HepG2 (cell line): Measurements from ENCODE around the gene SLAMF6. TPM values are rescaled to one million over a fixed set of nuclear protein-coding genes. Genes with fewer than 3 reads are reported as not detected.

Source experiments
- ATAC-seq: fragments of 200-7000 bp; cut with Tn5 transposase; 3 replicates; pipeline ENCODE4 v1.9.1; 2020; ENCODE audit warnings: mild to moderate bottlenecking, moderate library complexity
- BruUV-seq: library from RNA; stranded (reverse); fragments of 400-500 nt; replicated peaks from 2 replicates; lab custom pipeline; 2021; lab: Mats Ljungman, UMichigan
- CTCF ChIA-PET: fragments of 300-600 bp; formaldehyde crosslinking; extraction: SDS; loops from one replicate; lab custom pipeline; 2021; ENCODE audit warnings: low total read pairs, inconsistent platforms, low intra/inter-chr PET ratio; lab: Yijun Ruan, JAX
- POLR2A ChIA-PET: fragments of 350-600 bp; sonication (Branson Sonifier 250); formaldehyde crosslinking; loops from one replicate; lab custom pipeline; 2020; ENCODE audit warnings: antibody characterized with exemption, inconsistent platforms; lab: Yijun Ruan, JAX
- DNase-seq: peaks from one replicate; pipeline ENCODE4 v3.0.0-alpha.2; 2015; ENCODE audit warnings: low spot score
- FAIRE-seq: peaks from 3 replicates; lab custom pipeline; 2011; peaks lifted over from hg19 to GRCh38; lab: Jason Lieb, UNC
- H2AFZ ChIP-seq: one replicate; pipeline ENCODE4 v1.6.1; 2011; ENCODE audit warnings: low read length, inconsistent platforms
- H3K27ac ChIP-seq: fragments of 300-600 bp; 3 replicates; pipeline ENCODE4 v1.8.0; 2011; ENCODE audit warnings: mixed run types, mild to moderate bottlenecking, mixed read lengths, low read length, inconsistent platforms; ENCODE audit not compliant: insufficient read depth; ENCODE audit errors: extremely low read length
- H3K27me3 ChIP-seq, 2 experiments: fragments of 200-600 bp in 1 of 2; 2 replicates in 1 of 2; 3 replicates in 1 of 2; pipeline versions ENCODE4 v1.6.0 to v1.8.0; 2011; ENCODE audit warnings: low read length in 2 of 2, mild to moderate bottlenecking in 2 of 2, moderate library complexity in 2 of 2, inconsistent platforms in 1 of 2; ENCODE audit not compliant: insufficient read depth in 2 of 2, control insufficient read depth in 1 of 2
- H3K36me3 ChIP-seq, 2 experiments: fragments of 200-600 bp in 1 of 2; replicated peaks in 1 of 2; 2 replicates in 1 of 2; 3 replicates in 1 of 2; pipeline versions ENCODE4 v1.5.1 to v1.8.0; 2011; ENCODE audit warnings: low read length in 2 of 2, inconsistent platforms in 1 of 2; ENCODE audit not compliant: insufficient read depth in 2 of 2, control insufficient read depth in 1 of 2
- H3K4me1 ChIP-seq: 2 replicates; pipeline ENCODE4 v1.5.1; 2012; ENCODE audit warnings: low read length, inconsistent platforms; ENCODE audit not compliant: insufficient read depth
- H3K4me2 ChIP-seq: 2 replicates; pipeline ENCODE4 v1.6.0; 2011; ENCODE audit warnings: low read depth, low read length, inconsistent platforms
- H3K4me3 ChIP-seq, 3 experiments: fragments of 200-600 bp in 1 of 3; sonication (generic), shearing (Covaris generic) in 1 of 3; replicated peaks in 1 of 3; 2 replicates each; pipeline ENCODE4 v1.5.1; 2011 to 2016; ENCODE audit warnings: low read length in 3 of 3, inconsistent platforms in 2 of 3, low read depth in 2 of 3, mild to moderate bottlenecking in 2 of 3, control low read depth in 1 of 3, mixed read lengths in 1 of 3; ENCODE audit not compliant: insufficient read depth in 1 of 3
- H3K79me2 ChIP-seq: one replicate; pipeline ENCODE4 v1.6.1; 2011; ENCODE audit warnings: low read length, inconsistent platforms; ENCODE audit not compliant: insufficient read depth
- H3K9ac ChIP-seq: 2 replicates; pipeline ENCODE4 v1.6.0; 2011; ENCODE audit warnings: mild to moderate bottlenecking, low read depth, low read length, inconsistent platforms; ENCODE audit not compliant: insufficient read depth
- H3K9me3 ChIP-seq: 2 replicates; pipeline ENCODE4 v1.5.1; 2012; ENCODE audit warnings: mild to moderate bottlenecking, low read length
- H4K20me1 ChIP-seq: 2 replicates; pipeline ENCODE4 v1.6.0; 2011; ENCODE audit warnings: inconsistent platforms, mild to moderate bottlenecking, low read length, moderate library complexity; ENCODE audit not compliant: insufficient read depth
- ESRRA ChIP-seq: sonication (generic); formaldehyde crosslinking; IDR thresholded peaks from 2 replicates; pipeline ENCODE4 v1.5.1; 2020; ENCODE audit warnings: mild to moderate bottlenecking, low read depth, missing genetic modification reagents
- FOXP4 ChIP-seq: sonication (generic); formaldehyde crosslinking; IDR thresholded peaks from 2 replicates; pipeline ENCODE4 v1.4.0; 2020; ENCODE audit warnings: missing genetic modification reagents
- GLI4 ChIP-seq: sonication (generic); formaldehyde crosslinking; IDR thresholded peaks from 2 replicates; pipeline ENCODE4 v1.5.1; 2020; ENCODE audit warnings: missing genetic modification reagents, mild to moderate bottlenecking, moderate library complexity, borderline replicate concordance
- KDM3A ChIP-seq: IDR thresholded peaks from 2 replicates; pipeline ENCODE4 v1.6.1; 2018; ENCODE audit warnings: low read depth, missing compliant biosample characterization
- MEIS2 ChIP-seq: sonication (generic); formaldehyde crosslinking; IDR thresholded peaks from 2 replicates; pipeline ENCODE4 v1.9.0; 2021; ENCODE audit warnings: mild to moderate bottlenecking, missing genetic modification reagents
- MIER3 ChIP-seq: IDR thresholded peaks from 2 replicates; pipeline ENCODE4 v1.6.1; 2016; ENCODE audit warnings: missing compliant biosample characterization, borderline replicate concordance
- NFIB ChIP-seq: sonication (generic); formaldehyde crosslinking; IDR thresholded peaks from 2 replicates; pipeline ENCODE4 v1.9.0; 2021; ENCODE audit warnings: missing genetic modification reagents, mild to moderate bottlenecking, borderline replicate concordance
- NR3C1 ChIP-seq: sonication (generic); formaldehyde crosslinking; IDR thresholded peaks from 2 replicates; pipeline ENCODE4 v1.4.0; 2020; ENCODE audit warnings: missing genetic modification reagents
- RXRA ChIP-seq: sonication (generic); formaldehyde crosslinking; IDR thresholded peaks from 2 replicates; pipeline ENCODE4 v1.5.1; 2020; ENCODE audit warnings: missing genetic modification reagents
- ZBTB38 ChIP-seq: sonication (generic); formaldehyde crosslinking; IDR thresholded peaks from 2 replicates; pipeline ENCODE4 v1.5.1; 2020; ENCODE audit warnings: mild to moderate bottlenecking, missing genetic modification reagents
- ZKSCAN1 ChIP-seq: fragments of 150-350 bp; IDR thresholded peaks from 2 replicates; pipeline ENCODE4 v1.6.1; 2014; ENCODE audit warnings: low read length
- WGBS: methylation state at CpG from one replicate; pipeline ENCODE4 v1.1.6; 2017; ENCODE audit warnings: low lambda C conversion rate; 5-methylcytosine and 5-hydroxymethylcytosine counted together
- in situ Hi-C: cut with HindIII; loops from 2 replicates; pipeline ENCODE4 v1.10.0; 2017; ENCODE audit warnings: low pct_unique_long_range_greater_than_20kb; ENCODE audit not compliant: extremely low pct_ligation_motif_present
- intact Hi-C: fragments of 100-400 bp; cut with micrococcal nuclease; formaldehyde crosslinking; loops from one replicate; pipeline ENCODE4 v1.10.0; 2022; ENCODE audit not compliant: unreplicated experiment
- polyA plus RNA-seq, 8 experiments: library from polyadenylated mRNA; depleted of rRNA in 3 of 8; stranded (reverse) in 7 of 8; unstranded in 1 of 8; fragments of >200 nt; fragmentation: Illumina TruSeq in 4 of 8; extraction: Trizol in 4 of 8; gene quantifications; 2 replicates each; pipeline versions ENCODE4 v1.2.1 to v1.2.3, GENCODE V29; 2011 to 2016; ENCODE audit warnings: low read depth in 4 of 8, missing spikeins in 1 of 8, mixed read lengths in 1 of 8; ENCODE audit not compliant: insufficient read depth in 1 of 8
- total RNA-seq, 5 experiments: library from RNA; depleted of rRNA; stranded (reverse); fragments of >200 nt; fragmentation: Illumina TruSeq; extraction: Trizol; gene quantifications; 2 replicates each; pipeline ENCODE4 v1.2.3, GENCODE V29; 2016; ENCODE audit warnings: low read depth in 1 of 5
- TF ChIP-seq, protein P1 (sequence below): sonication (generic); formaldehyde crosslinking; IDR thresholded peaks from 2 replicates; pipeline ENCODE4 v1.8.1; 2022; ENCODE audit warnings: mild to moderate bottlenecking, missing genetic modification reagents

Gene SLAMF6
- total and polyA plus RNA-seq, 2 of the 13 experiments (the other 11 are each of a cell fraction or from before 2014, with no cell fraction given) = not detected

DNA sequence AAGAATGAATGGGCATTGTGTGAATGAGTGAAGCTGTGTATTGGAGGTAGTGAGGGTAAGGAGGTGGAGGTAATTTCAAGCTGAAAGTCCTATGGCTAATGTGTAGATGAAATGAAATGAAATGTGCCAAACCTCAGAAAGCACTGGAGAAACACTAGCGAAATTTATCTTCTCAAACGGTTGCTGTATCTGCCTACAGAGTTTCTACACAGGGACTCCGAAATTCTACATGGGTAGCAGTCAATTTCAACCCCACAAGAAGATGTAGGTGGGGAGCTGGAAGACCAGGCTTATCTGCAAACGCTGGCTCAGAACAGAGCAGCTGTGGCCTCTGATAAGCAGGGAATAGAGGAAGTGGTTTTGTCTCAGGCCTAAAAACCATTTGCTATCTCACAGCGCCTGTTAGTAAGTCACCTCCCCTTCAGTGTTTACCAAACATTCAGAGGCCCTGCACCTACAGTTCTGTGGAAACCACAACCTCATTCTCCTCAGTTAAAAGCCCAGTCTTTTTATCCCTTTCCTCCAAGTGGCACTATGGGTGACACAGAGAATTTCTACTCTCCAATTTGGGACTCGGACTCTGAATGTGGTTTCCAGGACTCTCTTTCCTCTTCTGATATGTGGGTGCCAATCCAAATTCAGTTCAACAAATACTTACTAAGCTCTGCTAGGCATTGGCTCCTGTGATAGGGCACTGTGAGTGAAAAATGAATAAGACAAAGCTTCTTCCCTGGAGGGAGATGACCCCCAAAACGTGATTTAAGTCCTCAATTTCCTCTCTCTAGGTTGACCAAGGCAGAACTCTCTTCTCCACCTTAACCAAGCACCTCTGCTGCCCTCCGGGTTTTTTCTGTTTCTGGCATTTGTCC is 17.2 kb upstream of the SLAMF6 start (continued):
- TF ChIP-seq KDM3A (CRISPR knock-in tag) (no peak), ZBTB38 (CRISPR knock-in tag) (no peak), RXRA (no peak), FOXP4 (peak; percentile 45), ZKSCAN1 (no peak), NR3C1 (CRISPR knock-in tag) (no peak), MEIS2 (CRISPR knock-in tag) (no peak)
- TF ChIP-seq, all 625 proteins: peak for 6

- Histone ChIP-seq H2AFZ (peak overlapping the region; percentile 84), H3K4me2 (peak overlapping the region; percentile 71), H3K9me3 (peaks cover 8% of the 10 kb centered on the region), H3K9ac (peak overlapping the region; percentile 11; the same call in 1 of the 2 replicates), H4K20me1 (no peaks in the 10 kb centered on the region), H3K4me3 (peak overlapping the region in 2 of 3 experiments; percentile 3 to 39; a peak in 2 of 6 replicates), H3K36me3 (no peaks in the 10 kb centered on the region), H3K79me2 (no peaks in the 10 kb centered on the region), H3K4me1 (peaks cover 48% of the 10 kb centered on the region), H3K27ac (peak overlapping the region; percentile 36), H3K27me3 (no peaks in the 10 kb centered on the region)
- BruUV-seq = no TSS peak
- CTCF ChIA-PET = no interaction called here
- ATAC-seq (no peak), DNase-seq (no peak), FAIRE-seq (no peak)
- in situ Hi-C loops = no loop called here
- WGBS = 42% methylated on average over 6 of the region's 6 CpGs
- POLR2A ChIA-PET = no interaction called here
- no peak for TF ChIP-seq ESRRA (CRISPR knock-in tag)
- no peak for TF ChIP-seq MIER3 (CRISPR knock-in tag)
- no peak for TF ChIP-seq NFIB (CRISPR knock-in tag)
- no peak for TF ChIP-seq GLI4 (CRISPR knock-in tag)
- TF ChIP-seq, protein P1, sequence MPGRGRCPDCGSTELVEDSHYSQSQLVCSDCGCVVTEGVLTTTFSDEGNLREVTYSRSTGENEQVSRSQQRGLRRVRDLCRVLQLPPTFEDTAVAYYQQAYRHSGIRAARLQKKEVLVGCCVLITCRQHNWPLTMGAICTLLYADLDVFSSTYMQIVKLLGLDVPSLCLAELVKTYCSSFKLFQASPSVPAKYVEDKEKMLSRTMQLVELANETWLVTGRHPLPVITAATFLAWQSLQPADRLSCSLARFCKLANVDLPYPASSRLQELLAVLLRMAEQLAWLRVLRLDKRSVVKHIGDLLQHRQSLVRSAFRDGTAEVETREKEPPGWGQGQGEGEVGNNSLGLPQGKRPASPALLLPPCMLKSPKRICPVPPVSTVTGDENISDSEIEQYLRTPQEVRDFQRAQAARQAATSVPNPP = no peak
- intact Hi-C loops = no loop called here
Observed at GRCh38 chr1:160539684-160539989, 16.6 kb upstream of the SLAMF6 start.
